Adrenal gland (tissue), 12 donors: Measurements from ENCODE around the gene LMAN1L. TPM values are rescaled to one million over a fixed set of nuclear protein-coding genes. Genes with fewer than 3 reads are reported as not detected.

Experiments used
- DNase-seq, 7 donors: peaks; one replicate each; pipeline ENCODE4 v3.0.0-alpha.2; 2019 to 2020
- H3K27ac ChIP-seq, 5 donors: fragments of 200-600 bp; sonication (generic) in 4 of 5; 1 replicate in 3 of 5; 2 replicates in 2 of 5; pipeline versions ENCODE4 v1.5.1 to v1.8.0; 2016 to 2020; ENCODE audit warnings: mild to moderate bottlenecking in 1 of 5
- H3K27me3 ChIP-seq: fragments of 200-600 bp; 2 replicates; pipeline ENCODE4 v1.8.0; 2021
- H3K36me3 ChIP-seq, 2 donors: fragments of 200-600 bp; replicated peaks in 1 of 2; 1 replicate in 1 of 2; 2 replicates in 1 of 2; pipeline versions ENCODE4 v1.5.1 to v1.8.0; 2018 to 2022
- H3K4me1 ChIP-seq, 2 donors: fragments of 200-600 bp; replicated peaks in 1 of 2; 1 replicate in 1 of 2; 2 replicates in 1 of 2; pipeline versions ENCODE4 v1.5.1 to v1.8.0; 2018 to 2021
- H3K4me3 ChIP-seq, 4 donors: fragments of 200-600 bp; sonication (generic) in 3 of 4; one replicate each; pipeline ENCODE4 v1.5.1; 2016 to 2018
- H3K9me3 ChIP-seq, 3 donors: fragments of 200-600 bp; sonication (generic) in 1 of 3; replicated peaks in 1 of 3; 1 replicate in 2 of 3; 2 replicates in 1 of 3; pipeline versions ENCODE4 v1.5.1 to v1.8.0; 2016 to 2021
- POLR2A ChIP-seq, 2 donors: fragments of 450-650 bp; IDR thresholded peaks; one replicate each; pipeline ENCODE4 v1.6.1; 2017; ENCODE audit warnings: antibody characterized with exemption in 2 of 2, mild to moderate bottlenecking in 2 of 2, moderate library complexity in 1 of 2
- WGBS, 4 donors: extraction: QIAGEN DNeasy Blood & Tissue Kit in 2 of 4; methylation state at CpG; one replicate each; pipeline versions ENCODE4 v1.1.5 to v1.1.7; 2013 to 2017; 5-methylcytosine and 5-hydroxymethylcytosine counted together
- intact Hi-C, 2 donors: fragments of 100-400 bp; cut with DNase I; formaldehyde crosslinking; loops; one replicate each; pipeline versions ENCODE4 v1.14.1 to v1.15.0; 2022 to 2023
- polyA plus RNA-seq, 3 donors: library from polyadenylated mRNA; stranded (reverse); fragments of 200-250 nt in 2 of 3; fragments of 350-450 nt in 1 of 3; fragmentation: Illumina TruSeq in 1 of 3; extraction: RNeasy Lipid Tissue Mini Kit (QIAGEN cat#74804) in 1 of 3; gene quantifications; one replicate each; pipeline ENCODE4 v1.2.3, GENCODE V29; 2013 to 2014
- total RNA-seq, 9 donors: library from RNA; depleted of rRNA in 4 of 9; stranded (reverse); fragments of >200 nt in 4 of 9; fragments of 120-200 nt in 1 of 9; fragmentation: NEBNext Ultra II Directional in 1 of 9; extraction: Animal tissue kit (Norgen Biotek cat#: 25700) in 1 of 9; gene quantifications; one replicate each; pipeline versions ENCODE4 v1.1.0 to v1.2.4, GENCODE V29; 2013 to 2023
- TF ChIP-seq, protein P1 (sequence below), 6 experiments: fragments of 450-650 bp in 4 of 6; fragments of 200-600 bp in 2 of 6; sonication (generic) in 1 of 6; IDR thresholded peaks; 1 replicate in 5 of 6; 2 replicates in 1 of 6; pipeline versions ENCODE4 v1.5.1 to v1.8.0; 2016 to 2021; ENCODE audit warnings: antibody characterized with exemption in 6 of 6, mild to moderate bottlenecking in 2 of 6, moderate library complexity in 1 of 6
- donor health status: healthy with polysubstance abuse.
- donor health status: Bipolar disorder and iron deficiency.
- donor health status: DM: yes; HTN: yes; CAD: no.
- donor health status: DM: no; HTN: no; CAD: no.
- donor health status: DM: no; HTN: no; CAD: no.
- donor health status: DM: yes; HTN: yes; CAD: no.

Gene LMAN1L
- total and polyA plus RNA-seq, 12 donors, result 0.28 to 12.5 (median 5.1) TPM; not detected in 1

GRCh38 chr15:74779162-74779648 is 33.4 kb upstream of the LMAN1L start:
- H3K36me3 ChIP-seq, result no peaks in the 10 kb centered on the region
- 73 to 83% (median 81%) methylated on average over 7 of the region's 7 CpGs for WGBS, 4 donors
- H3K4me3 ChIP-seq, result no peak overlapping the region
- H3K4me1 ChIP-seq, result peaks cover 17 to 43% of the 10 kb centered on the region in 2 donors
- DNase-seq, result no peak
- no peaks in the 10 kb centered on the region for H3K9me3 ChIP-seq
- intact Hi-C loops, result loop anchor here in 1 of 2 donors (5.0 kb wide), 1 partner anchor 58 kb away; no protein-coding TSS in a partner anchor
- no peak for TF ChIP-seq POLR2A (IDR thresholded peaks at IDR 0.05)
- TF ChIP-seq, protein P1, sequence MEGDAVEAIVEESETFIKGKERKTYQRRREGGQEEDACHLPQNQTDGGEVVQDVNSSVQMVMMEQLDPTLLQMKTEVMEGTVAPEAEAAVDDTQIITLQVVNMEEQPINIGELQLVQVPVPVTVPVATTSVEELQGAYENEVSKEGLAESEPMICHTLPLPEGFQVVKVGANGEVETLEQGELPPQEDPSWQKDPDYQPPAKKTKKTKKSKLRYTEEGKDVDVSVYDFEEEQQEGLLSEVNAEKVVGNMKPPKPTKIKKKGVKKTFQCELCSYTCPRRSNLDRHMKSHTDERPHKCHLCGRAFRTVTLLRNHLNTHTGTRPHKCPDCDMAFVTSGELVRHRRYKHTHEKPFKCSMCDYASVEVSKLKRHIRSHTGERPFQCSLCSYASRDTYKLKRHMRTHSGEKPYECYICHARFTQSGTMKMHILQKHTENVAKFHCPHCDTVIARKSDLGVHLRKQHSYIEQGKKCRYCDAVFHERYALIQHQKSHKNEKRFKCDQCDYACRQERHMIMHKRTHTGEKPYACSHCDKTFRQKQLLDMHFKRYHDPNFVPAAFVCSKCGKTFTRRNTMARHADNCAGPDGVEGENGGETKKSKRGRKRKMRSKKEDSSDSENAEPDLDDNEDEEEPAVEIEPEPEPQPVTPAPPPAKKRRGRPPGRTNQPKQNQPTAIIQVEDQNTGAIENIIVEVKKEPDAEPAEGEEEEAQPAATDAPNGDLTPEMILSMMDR (IDR thresholded peaks at IDR 0.05), result no peak
- H3K27ac ChIP-seq, result no peak overlapping the region
- no peaks in the 10 kb centered on the region for H3K27me3 ChIP-seq

DNA sequence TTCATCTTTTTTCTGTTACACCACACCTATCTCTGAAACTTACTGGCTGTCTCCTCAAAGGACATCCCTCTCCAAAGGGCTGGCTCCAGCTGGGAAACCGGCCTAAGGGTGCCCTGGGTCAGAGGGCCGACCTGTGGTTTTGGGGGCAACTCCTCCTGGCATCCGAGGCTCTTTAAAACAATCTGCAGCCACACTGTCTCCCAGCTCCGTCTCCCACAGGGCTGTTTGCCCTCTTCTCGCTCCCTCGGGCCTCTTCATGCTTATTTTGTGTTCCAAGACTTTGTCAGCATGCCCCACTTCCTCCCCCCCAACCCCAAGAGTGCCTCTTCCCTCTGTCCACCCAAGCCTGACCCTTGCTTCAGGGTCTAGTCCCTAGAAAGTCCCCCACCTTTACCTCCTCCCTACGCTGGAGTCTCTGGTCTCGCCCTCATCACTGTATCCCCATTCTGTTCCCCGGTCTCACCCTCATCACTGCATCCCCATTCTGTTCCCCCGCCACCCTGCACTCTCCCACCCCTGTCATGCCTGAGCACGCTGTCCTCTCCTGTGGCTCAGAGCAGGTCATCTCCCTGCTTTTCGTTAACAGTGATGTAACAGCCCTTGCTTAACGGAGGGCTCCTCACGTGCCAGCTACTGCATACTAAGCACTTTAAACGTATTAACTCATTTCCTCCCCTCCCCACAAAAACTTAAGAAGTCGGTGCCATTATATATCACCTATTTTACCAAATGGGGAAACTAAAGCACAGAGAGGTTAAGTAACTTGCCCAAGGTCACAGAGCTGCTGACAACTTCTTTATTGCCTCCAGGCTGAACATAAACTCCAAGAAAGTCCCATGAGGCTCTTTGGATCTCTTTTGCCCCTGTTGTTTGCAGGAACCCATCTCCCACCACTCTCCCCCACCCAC is 31.9 kb upstream of the LMAN1L start:
- peak overlapping the region in 1 of 5 donors; percentile 96 for H3K27ac ChIP-seq
- H3K4me1 ChIP-seq, result peaks cover 17 to 55% of the 10 kb centered on the region in 2 donors
- TF ChIP-seq, protein P1 (IDR thresholded peaks at IDR 0.05), result no peak
- no peak for TF ChIP-seq POLR2A (IDR thresholded peaks at IDR 0.05)
- H3K36me3 ChIP-seq, result no peaks in the 10 kb centered on the region
- no peaks in the 10 kb centered on the region for H3K9me3 ChIP-seq
- no peaks in the 10 kb centered on the region for H3K27me3 ChIP-seq
- peak in 1 of 7 donors; percentile 10 for DNase-seq
- 52 to 58% (median 56%) methylated on average over 16 of the region's 16 CpGs for WGBS, 4 donors
- peak overlapping the region in 1 of 4 donors; percentile 93 for H3K4me3 ChIP-seq
- intact Hi-C loops, result no loop called here

DNA sequence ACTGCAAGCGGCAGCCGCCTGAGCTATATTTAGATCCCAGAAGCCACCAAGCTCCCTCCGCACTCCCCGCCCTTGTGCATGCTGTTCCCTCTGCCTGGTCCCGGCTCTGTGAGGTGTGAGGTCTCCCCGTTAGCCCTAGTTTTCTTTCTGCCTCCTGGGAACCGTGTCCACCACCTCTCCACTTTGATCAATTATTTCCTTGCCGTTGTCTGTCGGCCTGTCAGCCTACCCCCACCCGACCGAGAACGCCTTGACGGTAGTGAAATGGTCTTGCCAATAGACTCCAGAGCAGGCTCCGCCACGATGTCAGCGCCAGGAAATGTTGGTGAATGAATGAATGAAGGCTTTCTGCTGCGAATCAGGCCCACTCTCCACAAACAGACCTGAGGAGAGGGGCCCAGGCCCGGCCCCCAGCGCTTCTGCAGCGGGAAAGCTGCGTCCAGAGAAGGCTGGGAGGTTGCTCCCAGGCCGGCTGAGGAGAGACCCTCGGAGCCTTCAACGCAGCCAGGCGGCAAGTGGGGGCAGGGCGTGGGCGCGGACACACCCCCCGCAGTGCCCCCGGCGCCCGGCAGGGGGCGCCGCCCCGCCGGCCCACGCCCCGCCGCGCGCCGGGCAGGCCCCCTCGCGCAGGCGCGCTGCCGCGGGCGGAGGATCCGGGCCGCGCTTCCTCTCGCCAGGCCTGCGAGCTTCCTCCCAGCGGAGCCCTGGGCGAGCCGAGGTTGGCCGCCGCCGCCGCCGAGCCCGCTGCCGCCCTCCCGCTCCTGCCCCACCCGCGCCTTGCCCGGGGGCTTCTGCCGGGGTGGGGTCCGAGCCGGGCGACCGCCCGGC is 31.0 kb upstream of the LMAN1L start, which contains the start of gene CSK:
Gene CSK (plus strand): TSS at position 650 of the 828 bp plus-strand sequence. CDS start 16,218 bp downstream, outside the sequence.
- peak in 6 of 7 donors; percentile 65 to 82 (median 68) for DNase-seq
- H3K4me3 ChIP-seq, result peak within 1 kb of the TSS; percentile 0 to 93 (median 78)
- 1 to 3% (median 1%) methylated on average over 17 to 73 of the region's 74 CpGs for WGBS, 4 donors
- no peaks in the 10 kb centered on the region for H3K36me3 ChIP-seq
- H3K9me3 ChIP-seq, result no peaks in the 10 kb centered on the region
- H3K4me1 ChIP-seq, result peaks cover 22 to 59% of the 10 kb centered on the region in 2 donors
- H3K27me3 ChIP-seq, result no peaks in the 10 kb centered on the region
- H3K27ac ChIP-seq, result peak within 1 kb of the TSS in 4 of 5 donors; percentile 46 to 96 (median 68)
- TF ChIP-seq, protein P1 (IDR thresholded peaks at IDR 0.05), result peak in 5 of 6 experiments; percentile 33 to 82 (median 48)
- TF ChIP-seq POLR2A (IDR thresholded peaks at IDR 0.05), result peak; percentile 53 to 54
- intact Hi-C loops, result no loop called here
